Fibroblast of mammary gland (primary cell): ENCODE data around the gene ALOX5.
"Not testable (repeated sequence)": the region's sequence is repeated elsewhere in the genome, so short reads cannot be mapped to it uniquely, and the experiment has no call there.

Source experiments
- DNase-seq: peaks from one replicate; pipeline ENCODE4 v3.0.0-alpha.2; 2010; ENCODE audit warnings: low read depth
- H3K4me3 ChIP-seq: 2 replicates; pipeline ENCODE4 v1.5.1; 2011; ENCODE audit warnings: low read depth, mild to moderate bottlenecking, low read length, moderate library complexity; ENCODE audit not compliant: control insufficient read depth
- TF ChIP-seq, protein P1 (sequence below): conservative IDR thresholded peaks from 2 replicates; pipeline ENCODE4 v1.5.1; 2011; ENCODE audit warnings: low read depth, low read length, inconsistent platforms; ENCODE audit not compliant: control insufficient read depth, insufficient read depth

The ALOX5 gene

DNA sequence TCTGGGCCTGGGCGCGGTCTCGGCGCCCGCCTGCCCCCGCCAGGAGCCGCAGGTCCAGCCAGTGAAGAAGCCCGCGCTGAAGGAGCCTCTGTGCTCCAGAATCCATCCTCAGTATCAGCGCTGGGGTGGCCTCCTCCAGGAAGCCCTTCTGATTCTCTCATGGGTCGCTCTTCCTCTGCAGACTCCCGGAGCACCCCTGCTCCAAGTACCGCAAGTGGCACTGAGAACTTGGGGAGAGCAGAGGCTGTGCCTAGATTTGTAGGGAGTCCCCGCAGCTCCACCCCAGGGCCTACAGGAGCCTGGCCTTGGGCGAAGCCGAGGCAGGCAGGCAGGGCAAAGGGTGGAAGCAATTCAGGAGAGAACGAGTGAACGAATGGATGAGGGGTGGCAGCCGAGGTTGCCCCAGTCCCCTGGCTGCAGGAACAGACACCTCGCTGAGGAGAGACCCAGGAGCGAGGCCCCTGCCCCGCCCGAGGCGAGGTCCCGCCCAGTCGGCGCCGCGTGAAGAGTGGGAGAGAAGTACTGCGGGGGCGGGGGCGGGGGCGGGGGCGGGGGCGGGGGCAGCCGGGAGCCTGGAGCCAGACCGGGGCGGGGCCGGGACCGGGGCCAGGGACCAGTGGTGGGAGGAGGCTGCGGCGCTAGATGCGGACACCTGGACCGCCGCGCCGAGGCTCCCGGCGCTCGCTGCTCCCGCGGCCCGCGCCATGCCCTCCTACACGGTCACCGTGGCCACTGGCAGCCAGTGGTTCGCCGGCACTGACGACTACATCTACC is at the start of gene ALOX5:
ALOX5 (plus strand) TSS at position 641 of the 774 bp plus-strand sequence; CDS start at position 705, 64 bp downstream.
- no peak within 1 kb of the TSS for H3K4me3 ChIP-seq
- TF ChIP-seq, protein P1, sequence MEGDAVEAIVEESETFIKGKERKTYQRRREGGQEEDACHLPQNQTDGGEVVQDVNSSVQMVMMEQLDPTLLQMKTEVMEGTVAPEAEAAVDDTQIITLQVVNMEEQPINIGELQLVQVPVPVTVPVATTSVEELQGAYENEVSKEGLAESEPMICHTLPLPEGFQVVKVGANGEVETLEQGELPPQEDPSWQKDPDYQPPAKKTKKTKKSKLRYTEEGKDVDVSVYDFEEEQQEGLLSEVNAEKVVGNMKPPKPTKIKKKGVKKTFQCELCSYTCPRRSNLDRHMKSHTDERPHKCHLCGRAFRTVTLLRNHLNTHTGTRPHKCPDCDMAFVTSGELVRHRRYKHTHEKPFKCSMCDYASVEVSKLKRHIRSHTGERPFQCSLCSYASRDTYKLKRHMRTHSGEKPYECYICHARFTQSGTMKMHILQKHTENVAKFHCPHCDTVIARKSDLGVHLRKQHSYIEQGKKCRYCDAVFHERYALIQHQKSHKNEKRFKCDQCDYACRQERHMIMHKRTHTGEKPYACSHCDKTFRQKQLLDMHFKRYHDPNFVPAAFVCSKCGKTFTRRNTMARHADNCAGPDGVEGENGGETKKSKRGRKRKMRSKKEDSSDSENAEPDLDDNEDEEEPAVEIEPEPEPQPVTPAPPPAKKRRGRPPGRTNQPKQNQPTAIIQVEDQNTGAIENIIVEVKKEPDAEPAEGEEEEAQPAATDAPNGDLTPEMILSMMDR, result no peak
- no peak for DNase-seq

DNA sequence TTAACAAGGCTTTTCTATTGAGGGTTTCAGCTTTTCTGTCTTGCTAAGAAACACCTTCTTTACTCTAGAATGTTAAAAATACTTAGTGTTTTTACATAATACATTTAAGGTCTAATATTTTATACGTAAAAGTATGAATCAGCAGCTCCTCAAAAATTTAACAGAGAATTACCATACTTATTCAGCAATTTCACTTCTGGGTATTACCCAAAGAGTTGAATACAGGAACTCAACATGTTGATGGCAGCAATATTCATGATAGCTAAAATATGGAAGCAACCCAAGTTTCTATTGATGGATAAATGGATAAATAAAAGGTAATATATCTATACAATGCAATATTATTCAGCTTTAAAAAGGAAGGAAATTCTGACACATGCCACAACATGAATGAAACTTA is 48.9 kb upstream of the ALOX5 start:
- H3K4me3 ChIP-seq, result no peak overlapping the region
- DNase-seq, result no peak
- TF ChIP-seq, protein P1, result no peak

DNA sequence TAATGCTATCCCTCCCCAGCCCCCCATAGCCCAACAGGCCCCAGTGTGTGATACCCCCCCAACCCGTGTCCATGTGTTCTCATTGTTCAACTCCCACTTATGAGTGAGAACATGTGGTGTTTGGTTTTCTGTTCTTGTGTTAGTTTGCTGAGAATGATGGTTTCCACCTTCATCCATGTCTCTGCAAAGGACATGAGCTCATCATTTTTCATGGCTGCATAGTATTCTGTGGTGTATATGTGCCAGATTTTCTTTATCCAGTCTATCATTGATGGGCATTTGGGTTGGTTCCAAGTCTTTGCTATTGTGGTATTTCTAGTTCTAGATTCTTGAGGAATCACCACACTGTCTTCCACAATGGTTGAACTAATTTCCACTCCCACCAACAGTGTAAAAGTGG is 47.2 kb upstream of the ALOX5 start:
- DNase-seq, result not testable (repeated sequence)

GRCh38 chr10:45331824-45332223 is 42.2 kb upstream of the ALOX5 start:
- DNase-seq, H3K4me3 ChIP-seq: not testable (repeated sequence)

More for the DNA sequence above, 47.2 kb upstream of the ALOX5 start:
- not testable (repeated sequence) for H3K4me3 ChIP-seq

GRCh38 chr10:45339894-45340293 is 34.1 kb upstream of the ALOX5 start:
- TF ChIP-seq, protein P1, result no peak
- no peak overlapping the region for H3K4me3 ChIP-seq
- DNase-seq, result no peak

DNA sequence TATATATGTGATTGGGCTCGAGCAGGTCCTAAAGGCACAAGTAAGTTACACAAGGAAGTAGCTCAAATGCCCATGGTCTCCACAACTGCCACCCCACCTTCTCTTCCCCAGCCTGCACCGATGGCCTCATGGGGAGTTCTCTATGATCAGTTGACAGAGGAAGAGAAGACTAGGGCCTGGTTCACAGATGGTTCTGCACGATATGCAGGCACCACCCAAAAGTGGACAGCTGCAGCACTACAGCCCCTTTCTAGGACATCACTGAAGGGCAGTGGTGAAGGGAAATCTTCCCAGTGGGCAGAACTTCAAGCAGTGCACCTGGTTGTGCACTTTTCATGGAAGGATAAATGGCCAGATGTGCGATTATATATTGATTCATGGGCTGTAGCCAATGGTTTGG is 33.6 kb upstream of the ALOX5 start:
- DNase-seq, H3K4me3 ChIP-seq: not testable (repeated sequence)

- not testable (repeated sequence) for H3K4me3 ChIP-seq, DNase-seq
These were observed 27.2 kb upstream of the ALOX5 start for GRCh38 chr10:45346652-45347335.

GRCh38 chr10:45347464-45347863 is 26.6 kb upstream of the ALOX5 start:
- DNase-seq, H3K4me3 ChIP-seq: not testable (repeated sequence)

DNA sequence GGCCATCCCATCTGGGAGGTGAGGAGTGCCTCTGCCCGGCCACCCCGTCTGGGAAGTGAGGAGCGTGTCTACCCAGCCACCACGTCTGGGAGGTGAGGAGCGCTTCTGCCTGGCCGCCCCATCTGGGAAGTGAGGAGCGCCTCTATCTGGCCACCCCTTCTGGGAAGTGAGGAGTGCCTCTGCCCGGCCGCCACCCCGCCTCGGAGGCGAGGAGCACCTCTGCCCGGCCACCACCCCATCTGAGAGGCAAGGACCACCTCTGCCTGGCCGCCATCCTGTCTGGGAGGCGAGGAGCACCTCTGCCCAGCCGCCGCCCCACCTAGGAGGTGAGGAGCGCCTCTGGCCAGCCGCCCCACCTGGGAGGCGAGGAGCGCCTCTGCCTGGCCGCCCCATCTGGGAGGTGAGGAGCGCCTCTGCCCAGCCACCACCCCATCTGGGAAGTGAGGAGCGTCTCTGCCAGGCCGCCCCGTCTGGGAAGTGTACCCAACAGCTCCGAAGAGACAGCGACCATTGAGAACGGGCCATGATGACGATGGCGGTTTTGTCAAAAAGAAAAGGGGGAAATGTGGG is 25.7 kb upstream of the ALOX5 start:
- not testable (repeated sequence) for DNase-seq, H3K4me3 ChIP-seq

DNA sequence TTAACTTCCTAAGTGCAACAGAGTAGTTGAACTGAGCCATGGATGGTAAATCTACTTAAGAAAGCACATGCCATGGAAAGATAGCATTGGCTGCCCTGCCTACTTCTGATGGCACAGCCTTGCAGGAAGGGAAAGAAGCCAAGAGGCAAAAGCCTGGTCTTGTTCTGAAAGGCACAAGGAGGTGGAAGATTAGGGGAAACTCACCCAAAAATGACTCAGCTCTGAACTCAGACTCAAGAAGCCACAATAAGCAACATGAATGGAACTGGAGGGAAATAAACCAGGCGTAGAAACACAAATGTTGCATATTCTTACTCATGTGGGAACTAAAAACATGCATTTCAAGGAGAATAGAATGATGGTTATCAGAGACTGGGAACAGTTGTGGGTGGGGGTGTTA is 20.8 kb upstream of the ALOX5 start:
- TF ChIP-seq, protein P1, result no peak
- DNase-seq, result no peak
- no peak overlapping the region for H3K4me3 ChIP-seq
